Fibroblast of mammary gland (primary cell): ENCODE results near the gene CENPM.

Experiments
- DNase-seq: peaks from one replicate; pipeline ENCODE4 v3.0.0-alpha.2; 2010; ENCODE audit warnings: low read depth
- H3K4me3 ChIP-seq: 2 replicates; pipeline ENCODE4 v1.5.1; 2011; ENCODE audit warnings: low read depth, mild to moderate bottlenecking, low read length, moderate library complexity; ENCODE audit not compliant: control insufficient read depth
- CTCF ChIP-seq: conservative IDR thresholded peaks from 2 replicates; pipeline ENCODE4 v1.5.1; 2011; ENCODE audit warnings: low read depth, low read length, inconsistent platforms; ENCODE audit not compliant: control insufficient read depth, insufficient read depth

The CENPM gene

GRCh38 chr22:41966607-41967240, 19.8 kb upstream of the CENPM start:
- no peak overlapping the region for H3K4me3 ChIP-seq
- TF ChIP-seq CTCF, result peak; percentile 41
- DNase-seq, result peak; percentile 92

GRCh38 chr22:41966225-41966606, 19.3 kb upstream of the CENPM start:
- H3K4me3 ChIP-seq, result no peak overlapping the region
- TF ChIP-seq CTCF, result no peak
- no peak for DNase-seq

GRCh38 chr22:41964112-41964491, 17.1 kb upstream of the CENPM start:
- H3K4me3 ChIP-seq, result no peak overlapping the region
- TF ChIP-seq CTCF, result no peak
- DNase-seq, result no peak

- H3K4me3 ChIP-seq, result no peak overlapping the region
- peak; percentile 30 for DNase-seq
- TF ChIP-seq CTCF, result no peak
Observed at GRCh38 chr22:41963453-41964111, 16.6 kb upstream of the CENPM start.

- no peak for TF ChIP-seq CTCF
- H3K4me3 ChIP-seq, result no peak overlapping the region
- no peak for DNase-seq
Observed at GRCh38 chr22:41957941-41958556, 11.1 kb upstream of the CENPM start.

- no peak for TF ChIP-seq CTCF
- DNase-seq, result no peak
- no peak overlapping the region for H3K4me3 ChIP-seq
Observed at GRCh38 chr22:41952713-41953112, 5.8 kb upstream of the CENPM start.
